ENCODE results near the gene OBSL1.

OBSL1 gene

GRCh38 chr2:219563271-219563928 is 7.9 kb downstream of the OBSL1 start:
- H3K27me3 ChIP-seq (replicated peaks; ENCODE audit: control insufficient read depth, insufficient read depth, low read length): peaks cover 1% of the 10 kb centered on the region
- TF ChIP-seq, protein P1, sequence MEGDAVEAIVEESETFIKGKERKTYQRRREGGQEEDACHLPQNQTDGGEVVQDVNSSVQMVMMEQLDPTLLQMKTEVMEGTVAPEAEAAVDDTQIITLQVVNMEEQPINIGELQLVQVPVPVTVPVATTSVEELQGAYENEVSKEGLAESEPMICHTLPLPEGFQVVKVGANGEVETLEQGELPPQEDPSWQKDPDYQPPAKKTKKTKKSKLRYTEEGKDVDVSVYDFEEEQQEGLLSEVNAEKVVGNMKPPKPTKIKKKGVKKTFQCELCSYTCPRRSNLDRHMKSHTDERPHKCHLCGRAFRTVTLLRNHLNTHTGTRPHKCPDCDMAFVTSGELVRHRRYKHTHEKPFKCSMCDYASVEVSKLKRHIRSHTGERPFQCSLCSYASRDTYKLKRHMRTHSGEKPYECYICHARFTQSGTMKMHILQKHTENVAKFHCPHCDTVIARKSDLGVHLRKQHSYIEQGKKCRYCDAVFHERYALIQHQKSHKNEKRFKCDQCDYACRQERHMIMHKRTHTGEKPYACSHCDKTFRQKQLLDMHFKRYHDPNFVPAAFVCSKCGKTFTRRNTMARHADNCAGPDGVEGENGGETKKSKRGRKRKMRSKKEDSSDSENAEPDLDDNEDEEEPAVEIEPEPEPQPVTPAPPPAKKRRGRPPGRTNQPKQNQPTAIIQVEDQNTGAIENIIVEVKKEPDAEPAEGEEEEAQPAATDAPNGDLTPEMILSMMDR (IDR thresholded peaks at IDR 0.05; ENCODE audit: insufficient read depth, low read length, poor library complexity, severe bottlenecking): no peak
- no peaks in the 10 kb centered on the region for H3K36me3 ChIP-seq (ENCODE audit: control insufficient read depth, insufficient read depth, low read length)
- no peak overlapping the region for H3K4me3 ChIP-seq (replicated peaks; ENCODE audit: low read depth, low read length)
- DNase-seq (ENCODE audit: extremely low read depth, insufficient read length): no peak

- TF ChIP-seq, protein P1 (IDR thresholded peaks at IDR 0.05; ENCODE audit: insufficient read depth, low read length, poor library complexity, severe bottlenecking): no peak
- Histone ChIP-seq H3K27me3 (replicated peaks; ENCODE audit: control insufficient read depth, insufficient read depth, low read length) (peaks cover 1% of the 10 kb centered on the region), H3K36me3 (ENCODE audit: control insufficient read depth, insufficient read depth, low read length) (no peaks in the 10 kb centered on the region), H3K4me3 (replicated peaks; ENCODE audit: low read depth, low read length) (no peak overlapping the region)
- no peak for DNase-seq (ENCODE audit: extremely low read depth, insufficient read length)
Observed at GRCh38 chr2:219562049-219563020, 9.0 kb downstream of the OBSL1 start.

DNA sequence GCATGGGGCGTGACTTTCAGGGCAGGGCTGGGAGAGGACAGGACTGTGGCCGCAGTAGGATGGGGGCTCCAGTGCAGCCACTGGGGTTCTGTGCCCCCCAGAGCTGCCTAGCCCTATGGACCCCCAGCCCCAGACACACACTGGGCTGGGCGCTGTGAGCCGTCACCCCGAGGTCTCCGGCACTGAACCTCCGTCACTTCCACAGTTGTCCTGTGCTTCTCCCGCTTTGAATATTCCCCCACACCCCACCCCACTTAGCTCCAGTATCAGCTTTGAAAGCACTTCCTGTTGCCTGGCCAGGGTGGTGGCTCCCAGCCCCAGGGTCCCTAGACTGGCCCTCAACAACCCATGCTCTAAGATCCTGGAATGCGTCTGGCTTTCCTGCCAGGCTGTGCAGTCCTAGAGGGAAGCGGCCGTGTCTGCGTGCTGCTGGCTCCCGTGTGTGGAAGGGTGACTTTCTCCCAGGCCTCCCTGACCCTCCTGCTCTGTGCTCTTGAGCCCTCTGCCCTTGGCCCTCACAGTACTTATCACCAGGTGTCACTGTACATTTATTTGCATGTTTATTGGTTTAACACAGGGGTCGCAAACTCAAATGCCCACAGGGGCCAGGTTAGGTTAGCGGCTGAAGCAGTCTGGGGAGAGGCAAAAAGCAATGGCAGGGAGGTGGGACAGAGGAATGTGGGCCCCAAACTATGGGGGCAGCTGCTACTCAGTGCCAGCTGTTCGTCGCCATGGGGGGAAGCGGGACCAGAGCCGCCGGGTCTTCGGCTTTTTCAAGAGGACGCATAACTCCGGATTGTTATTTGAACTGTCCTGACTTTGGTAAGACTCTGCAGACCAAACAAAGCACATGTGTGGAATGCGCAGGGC is 9.9 kb downstream of the OBSL1 start:
- no peak for DNase-seq (ENCODE audit: extremely low read depth, insufficient read length)
- Histone ChIP-seq H3K36me3 (ENCODE audit: control insufficient read depth, insufficient read depth, low read length) (no peaks in the 10 kb centered on the region), H3K4me3 (replicated peaks; ENCODE audit: low read depth, low read length) (no peak overlapping the region), H3K27me3 (replicated peaks; ENCODE audit: control insufficient read depth, insufficient read depth, low read length) (peaks cover 1% of the 10 kb centered on the region)
- TF ChIP-seq, protein P1 (IDR thresholded peaks at IDR 0.05; ENCODE audit: insufficient read depth, low read length, poor library complexity, severe bottlenecking): no peak

- Histone ChIP-seq H3K4me3 (replicated peaks; ENCODE audit: low read depth, low read length) (no peak overlapping the region), H3K27me3 (replicated peaks; ENCODE audit: control insufficient read depth, insufficient read depth, low read length) (peaks cover 1% of the 10 kb centered on the region), H3K36me3 (ENCODE audit: control insufficient read depth, insufficient read depth, low read length) (no peaks in the 10 kb centered on the region)
- TF ChIP-seq, protein P1 (IDR thresholded peaks at IDR 0.05; ENCODE audit: insufficient read depth, low read length, poor library complexity, severe bottlenecking): no peak
- DNase-seq (ENCODE audit: extremely low read depth, insufficient read length): no peak
Observed at GRCh38 chr2:219560893-219561178, 10.5 kb downstream of the OBSL1 start.

GRCh38 chr2:219560037-219560892 is 11.1 kb downstream of the OBSL1 start:
- no peak for DNase-seq (ENCODE audit: extremely low read depth, insufficient read length)
- H3K27me3 ChIP-seq (replicated peaks; ENCODE audit: control insufficient read depth, insufficient read depth, low read length): peaks cover 1% of the 10 kb centered on the region
- no peaks in the 10 kb centered on the region for H3K36me3 ChIP-seq (ENCODE audit: control insufficient read depth, insufficient read depth, low read length)
- TF ChIP-seq, protein P1 (IDR thresholded peaks at IDR 0.05; ENCODE audit: insufficient read depth, low read length, poor library complexity, severe bottlenecking): peak; percentile 79
- H3K4me3 ChIP-seq (replicated peaks; ENCODE audit: low read depth, low read length): no peak overlapping the region

Measured in GM06990 (cell line).